ENCODE data around the gene XRN2. TPM values are rescaled to one million over a fixed set of nuclear protein-coding genes. Genes with fewer than 3 reads are reported as not detected.

XRN2 gene
- total and polyA plus RNA-seq, 2 donors (not counting 1 experiment from before 2014, with no cell fraction given), result 19.0 to 46.2 TPM

GRCh38 chr20:21393816-21394519 lies 90.8 kb downstream of the XRN2 start:
- H3K4me3 ChIP-seq (ENCODE audit: control extremely low read depth in 1 of 5, extremely low read depth in 1 of 5, insufficient read depth in 1 of 5, low read depth in 2 of 5, low read length in 4 of 5), result no peak overlapping the region
- no CpG with 5 or more reads among the region's 4 CpGs for WGBS (ENCODE audit: insufficient coverage)
- TF ChIP-seq CTCF (IDR thresholded peaks at IDR 0.05) (no peak), EZH2 (IDR thresholded peaks at IDR 0.05; ENCODE audit: borderline replicate concordance, insufficient read depth, low read depth, low read length, poor library complexity, severe bottlenecking) (no peak)
- ChIA-PET POLR2A (no interaction called here), CTCF (no interaction called here)
- H3K27ac Mint-ChIP-seq, result no peak overlapping the region
- H3K4me1 ChIP-seq (ENCODE audit: control insufficient read depth in 2 of 2, insufficient read depth in 2 of 2, low read length in 2 of 2), result peaks cover 12 to 30% of the 10 kb centered on the region in 2 donors
- no peak for ATAC-seq (ENCODE audit: low read depth)
- H3K4me2 ChIP-seq (replicated peaks; ENCODE audit: low read depth, low read length, poor library complexity, severe bottlenecking), result no peak overlapping the region
- H3K27ac ChIP-seq (ENCODE audit: low read length in 2 of 2), result no peak overlapping the region
- peaks cover 6 to 53% (median 40%) of the 10 kb centered on the region in 4 experiments for H3K27me3 ChIP-seq (replicated peaks in 1 of 4; ENCODE audit: control extremely low read depth in 1 of 4, control insufficient read depth in 3 of 4, insufficient read depth in 4 of 4, low read length in 3 of 4)
- peaks cover 3 to 5% of the 10 kb centered on the region in 2 experiments for H3K36me3 ChIP-seq (replicated peaks in 1 of 2; ENCODE audit: control extremely low read depth in 1 of 2, control insufficient read depth in 1 of 2, extremely low read depth in 1 of 2, insufficient read depth in 2 of 2, low read length in 1 of 2)
- intact Hi-C loops (cut with micrococcal nuclease), result loop anchor here (5.0 to 10.0 kb wide), 2 partner anchors 89 to 292 kb away; partner anchors contain the start of gene XRN2
- no peak overlapping the region for H3K9ac ChIP-seq (ENCODE audit: low read length)
- peaks cover 46% of the 10 kb centered on the region for H3K27me3 Mint-ChIP-seq
- H3K79me2 ChIP-seq (ENCODE audit: control insufficient read depth, insufficient read depth, low read length), result no peaks in the 10 kb centered on the region
- no peak overlapping the region for H3K4me3 Mint-ChIP-seq
- no peaks in the 10 kb centered on the region for H4K20me1 ChIP-seq (ENCODE audit: control insufficient read depth, insufficient read depth, low read length, poor library complexity, severe bottlenecking)
- DNase-seq, result no peak
- no peaks in the 10 kb centered on the region for H3K9me3 Mint-ChIP-seq (ENCODE audit: insufficient read depth)
- H3K9me3 ChIP-seq (ENCODE audit: control extremely low read depth in 1 of 3, control insufficient read depth in 2 of 3, insufficient read depth in 1 of 3, low read length in 2 of 3), result peaks cover 2 to 9% (median 7%) of the 10 kb centered on the region in 3 donors
- peaks cover 21% of the 10 kb centered on the region for H3K4me1 Mint-ChIP-seq
- H2AFZ ChIP-seq (ENCODE audit: insufficient read depth, low read depth, low read length, poor library complexity, severe bottlenecking), result no peak overlapping the region

- ATAC-seq (ENCODE audit: low read depth) (no peak), DNase-seq (no peak)
- peaks cover 12 to 30% of the 10 kb centered on the region in 2 donors for H3K4me1 ChIP-seq (ENCODE audit: control insufficient read depth in 2 of 2, insufficient read depth in 2 of 2, low read length in 2 of 2)
- H3K4me2 ChIP-seq (replicated peaks; ENCODE audit: low read depth, low read length, poor library complexity, severe bottlenecking), result no peak overlapping the region
- no peak overlapping the region for H3K27ac ChIP-seq (ENCODE audit: low read length in 2 of 2)
- intact Hi-C loops (cut with micrococcal nuclease), result loop anchor here (5.0 to 10.0 kb wide), 2 partner anchors 90 to 292 kb away; partner anchors contain the start of gene XRN2
- no peaks in the 10 kb centered on the region for H4K20me1 ChIP-seq (ENCODE audit: control insufficient read depth, insufficient read depth, low read length, poor library complexity, severe bottlenecking)
- H3K27me3 ChIP-seq (replicated peaks in 1 of 4; ENCODE audit: control extremely low read depth in 1 of 4, control insufficient read depth in 3 of 4, insufficient read depth in 4 of 4, low read length in 3 of 4), result peaks cover 6 to 59% (median 43%) of the 10 kb centered on the region in 4 experiments
- TF ChIP-seq EZH2 (IDR thresholded peaks at IDR 0.05; ENCODE audit: borderline replicate concordance, insufficient read depth, low read depth, low read length, poor library complexity, severe bottlenecking) (no peak), CTCF (IDR thresholded peaks at IDR 0.05) (no peak)
- CTCF ChIA-PET, result no interaction called here
- peaks cover 2 to 9% (median 8%) of the 10 kb centered on the region in 3 donors for H3K9me3 ChIP-seq (ENCODE audit: control extremely low read depth in 1 of 3, control insufficient read depth in 2 of 3, insufficient read depth in 1 of 3, low read length in 2 of 3)
- POLR2A ChIA-PET, result no interaction called here
- Mint-ChIP-seq H3K4me1 (peaks cover 21% of the 10 kb centered on the region), H3K27me3 (peaks cover 52% of the 10 kb centered on the region), H3K9me3 (ENCODE audit: insufficient read depth) (no peaks in the 10 kb centered on the region), H3K4me3 (no peak overlapping the region), H3K27ac (no peak overlapping the region)
- peaks cover 2 to 5% of the 10 kb centered on the region in 2 experiments for H3K36me3 ChIP-seq (replicated peaks in 1 of 2; ENCODE audit: control extremely low read depth in 1 of 2, control insufficient read depth in 1 of 2, extremely low read depth in 1 of 2, insufficient read depth in 2 of 2, low read length in 1 of 2)
- no peak overlapping the region for H3K9ac ChIP-seq (ENCODE audit: low read length)
- WGBS (ENCODE audit: insufficient coverage), result no CpG with 5 or more reads among the region's 3 CpGs
- no peak overlapping the region for H3K4me3 ChIP-seq (ENCODE audit: control extremely low read depth in 1 of 5, extremely low read depth in 1 of 5, insufficient read depth in 1 of 5, low read depth in 2 of 5, low read length in 4 of 5)
- H3K79me2 ChIP-seq (ENCODE audit: control insufficient read depth, insufficient read depth, low read length), result no peaks in the 10 kb centered on the region
- no peak overlapping the region for H2AFZ ChIP-seq (ENCODE audit: insufficient read depth, low read depth, low read length, poor library complexity, severe bottlenecking)
These were observed 91.4 kb downstream of the XRN2 start for GRCh38 chr20:21394551-21394950.
